Aorta (tissue), 5 donors: Measurements from ENCODE around the gene CCL20. TPM values are rescaled to one million over a fixed set of nuclear protein-coding genes. Genes with fewer than 3 reads are reported as not detected.

ENCODE experiments used
- ATAC-seq: fragments of 200-7000 bp; cut with Tn5 transposase; one replicate; pipeline ENCODE4 v1.9.1; 2022; ENCODE audit warnings: moderate library complexity; ENCODE audit not compliant: low FRiP score
- DNase-seq, 2 donors: peaks; one replicate each; pipeline ENCODE4 v3.0.0-alpha.2; 2020
- H3K27ac ChIP-seq, 2 donors: one replicate each; pipeline ENCODE4 v1.5.1; 2013; ENCODE audit warnings: low read length in 2 of 2, mild to moderate bottlenecking in 2 of 2, moderate library complexity in 2 of 2, control low read depth in 1 of 2, inconsistent platforms in 1 of 2, low read depth in 1 of 2
- H3K27me3 ChIP-seq, 2 donors: one replicate each; pipeline ENCODE4 v1.6.1; 2013; ENCODE audit warnings: control low read depth in 1 of 2, low read length in 1 of 2, mild to moderate bottlenecking in 1 of 2, moderate library complexity in 1 of 2; ENCODE audit not compliant: insufficient read depth in 2 of 2, control insufficient read depth in 1 of 2
- H3K36me3 ChIP-seq, 2 donors: one replicate each; pipeline ENCODE4 v1.6.1; 2013; ENCODE audit warnings: control low read depth in 1 of 2, low read length in 1 of 2, mild to moderate bottlenecking in 1 of 2; ENCODE audit not compliant: insufficient read depth in 2 of 2, control insufficient read depth in 1 of 2
- H3K4me1 ChIP-seq, 2 donors: one replicate each; pipeline ENCODE4 v1.6.1; 2013; ENCODE audit warnings: low read length in 2 of 2, control low read depth in 1 of 2, mild to moderate bottlenecking in 1 of 2, moderate library complexity in 1 of 2; ENCODE audit not compliant: insufficient read depth in 2 of 2, control insufficient read depth in 1 of 2
- H3K4me3 ChIP-seq, 2 donors: one replicate each; pipeline ENCODE4 v1.5.1; 2013; ENCODE audit warnings: low read length in 2 of 2, control low read depth in 1 of 2, mild to moderate bottlenecking in 1 of 2
- H3K9me3 ChIP-seq: one replicate; pipeline ENCODE4 v1.6.1; 2013; ENCODE audit warnings: mild to moderate bottlenecking, low read length; ENCODE audit not compliant: control insufficient read depth
- WGBS, 2 donors: extraction: QIAGEN DNeasy Blood & Tissue Kit; methylation state at CpG; one replicate each; pipeline ENCODE4 v1.1.7; 2013; 5-methylcytosine and 5-hydroxymethylcytosine counted together
- intact Hi-C, 2 donors: fragments of 100-400 bp; cut with DNase I; formaldehyde crosslinking; loops; one replicate each; pipeline versions ENCODE4 v1.14.2 to v1.15.0; 2022
- long read RNA-seq, 2 donors: library from polyadenylated mRNA; unstranded; transcript quantifications; one replicate each; pipeline ENCODE4 v2.0.0, GENCODE V29; 2020 to 2021
- polyA plus RNA-seq, 2 donors: library from polyadenylated mRNA; stranded (reverse); fragments of 200-250 nt; gene quantifications; one replicate each; pipeline ENCODE4 v1.2.3, GENCODE V29; 2013
- total RNA-seq, 2 donors: library from RNA; stranded (reverse); fragmentation: NEBNext Ultra II Directional; extraction: Animal tissue kit (Norgen Biotek cat#: 25700); gene quantifications; one replicate each; pipeline ENCODE4 v1.2.1, GENCODE V29; 2021
- donor health status: healthy with polysubstance abuse.
- donor health status: Bipolar disorder and iron deficiency.
- donor health status: DM: no; HTN: no; CAD: no.
- donor health status: DM: no; HTN: no; CAD: no.
- donor health status: DM: yes; HTN: yes; CAD: no.

CCL20 gene, protein sequence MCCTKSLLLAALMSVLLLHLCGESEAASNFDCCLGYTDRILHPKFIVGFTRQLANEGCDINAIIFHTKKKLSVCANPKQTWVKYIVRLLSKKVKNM
- total RNA-seq, result under 1 TPM in 1 of 2 donors, not detected in 1; 0.45 TPM
- 1 to 10 TPM in 1 of 2 donors, under 1 TPM in 1; 0.23 to 5.5 TPM for polyA plus RNA-seq
- long read RNA-seq, donor 1, result 0 reads
- long read RNA-seq, donor 2, result 0 reads

DNA sequence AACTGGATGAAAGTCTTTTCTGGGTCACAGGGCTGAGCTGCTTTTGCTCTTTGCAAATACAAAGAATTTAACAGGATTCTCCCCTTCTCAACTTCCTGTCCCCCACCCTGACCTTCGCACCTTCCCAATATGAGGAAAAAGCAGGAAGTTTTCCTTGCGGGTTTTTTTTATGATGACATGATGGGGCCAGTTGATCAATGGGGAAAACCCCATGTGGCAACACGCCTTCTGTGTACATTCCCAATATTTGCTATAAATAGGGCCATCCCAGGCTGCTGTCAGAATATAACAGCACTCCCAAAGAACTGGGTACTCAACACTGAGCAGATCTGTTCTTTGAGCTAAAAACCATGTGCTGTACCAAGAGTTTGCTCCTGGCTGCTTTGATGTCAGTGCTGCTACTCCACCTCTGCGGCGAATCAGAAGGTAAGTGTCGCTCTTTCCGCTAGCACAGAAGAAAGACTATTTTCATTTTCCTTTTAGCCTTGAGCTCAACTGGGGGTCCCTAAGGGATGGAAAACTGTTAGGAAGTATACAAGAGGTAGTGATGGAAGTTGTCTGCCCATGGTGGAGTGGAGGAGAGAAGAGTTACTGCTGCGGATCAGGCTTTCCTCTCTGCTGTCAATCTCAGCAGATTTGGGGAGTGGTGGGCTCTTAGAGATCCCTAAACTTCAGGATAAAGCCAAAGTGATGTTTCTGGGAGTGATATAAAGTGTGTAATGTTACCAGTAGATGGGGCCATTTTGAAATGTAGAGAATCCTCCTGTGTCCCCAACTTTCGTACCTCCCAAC is at the start of gene CCL20:
TSS of gene CCL20 (plus strand) at position 281 of the 792 bp plus-strand sequence. CDS start at position 351, 70 bp downstream.
- 86 to 87% methylated on average over 9 of the region's 9 CpGs for WGBS, 2 donors
- no peak within 1 kb of the TSS for H3K4me3 ChIP-seq
- intact Hi-C loops, result loop anchor here in 1 of 2 donors (10.0 kb wide), 1 partner anchor 841 kb away; no protein-coding TSS in a partner anchor

DNA sequence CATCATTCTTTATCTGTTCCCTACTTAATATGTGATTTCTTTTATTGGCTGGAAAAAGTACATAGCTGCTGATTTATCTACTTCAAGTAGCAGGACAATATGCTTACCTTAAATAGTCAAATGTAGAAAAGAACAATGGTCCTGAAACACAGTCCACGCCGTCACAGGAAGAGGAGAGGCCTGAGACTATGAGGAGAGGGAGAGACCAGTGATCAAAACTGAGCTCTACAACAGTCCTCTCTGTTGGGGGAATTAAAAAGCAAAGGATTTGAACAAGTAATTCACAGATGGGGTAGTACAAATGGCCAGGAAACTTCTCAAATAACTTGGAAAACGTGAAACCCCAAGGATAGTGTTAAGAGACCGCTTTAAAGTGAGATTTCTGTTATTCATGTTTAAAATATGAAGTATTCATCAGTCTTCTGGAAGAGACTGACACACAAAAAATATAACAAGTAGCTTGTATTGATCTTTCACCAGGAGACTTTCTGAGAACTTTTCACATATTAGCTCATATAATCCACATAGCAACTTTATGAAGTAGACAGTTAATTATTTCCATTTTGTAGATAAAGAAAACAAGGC is 47.8 kb upstream of the CCL20 start:
- no peaks in the 10 kb centered on the region for H3K9me3 ChIP-seq
- H3K4me1 ChIP-seq, result no peaks in the 10 kb centered on the region
- no peaks in the 10 kb centered on the region for H3K36me3 ChIP-seq
- no peak for DNase-seq
- no peaks in the 10 kb centered on the region for H3K27me3 ChIP-seq
- no peak overlapping the region for H3K4me3 ChIP-seq
- H3K27ac ChIP-seq, result no peak overlapping the region
- intact Hi-C loops, result loop anchor here (1.0 to 10.0 kb wide), 4 partner anchors 108 to 359 kb away; partner anchors contain the start of gene AGFG1 (in 1 of the 2)
- ATAC-seq, result no peak
- 39 to 40% methylated on average over 4 of the region's 4 CpGs for WGBS, 2 donors

More for the DNA sequence above, at the start of gene CCL20:
- no peaks in the 10 kb centered on the region for H3K9me3 ChIP-seq
- DNase-seq, result no peak
- H3K27me3 ChIP-seq, result no peaks in the 10 kb centered on the region
- H3K36me3 ChIP-seq, result no peaks in the 10 kb centered on the region
- no peak for ATAC-seq
- H3K27ac ChIP-seq, result no peak within 1 kb of the TSS
- H3K4me1 ChIP-seq, result peaks cover 0 to 3% of the 10 kb centered on the region in 2 donors

DNA sequence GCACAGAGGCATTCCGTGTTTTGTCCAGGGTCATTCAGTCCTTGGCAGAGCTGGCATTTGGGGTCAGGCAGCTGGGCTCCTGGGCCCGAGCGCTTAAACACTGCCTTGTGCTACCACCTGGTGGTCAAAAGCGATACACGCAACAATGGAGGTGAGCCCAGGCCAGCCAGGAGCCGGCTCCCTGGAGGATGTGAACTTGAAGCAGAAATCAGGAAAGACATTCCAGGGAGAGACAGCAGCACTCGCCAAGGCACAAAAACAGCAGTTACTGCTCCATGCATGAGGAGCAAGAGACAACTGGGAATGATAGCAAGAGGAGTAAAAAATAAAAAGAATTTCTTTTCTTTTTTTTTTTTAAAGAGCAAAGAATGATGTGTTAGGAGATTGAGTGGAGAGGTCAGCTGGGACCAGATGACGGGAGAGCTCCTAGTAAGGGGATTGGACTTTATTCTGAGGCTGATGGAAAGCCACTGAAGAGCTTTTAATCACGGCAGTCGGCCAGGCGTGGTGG is 47.2 kb upstream of the CCL20 start:
- ATAC-seq, result peak; percentile 94
- WGBS, 2 donors, result 20 to 22% methylated on average over 11 of the region's 11 CpGs
- no peaks in the 10 kb centered on the region for H3K36me3 ChIP-seq
- H3K27me3 ChIP-seq, result no peaks in the 10 kb centered on the region
- H3K4me1 ChIP-seq, result no peaks in the 10 kb centered on the region
- H3K4me3 ChIP-seq, result no peak overlapping the region
- DNase-seq, result peak; percentile 82 to 91
- no peak overlapping the region for H3K27ac ChIP-seq
- H3K9me3 ChIP-seq, result no peaks in the 10 kb centered on the region
- intact Hi-C loops, result loop anchor here (1.0 to 10.0 kb wide), 4 partner anchors 108 to 359 kb away; partner anchors contain the start of gene AGFG1 (in 1 of the 2)

DNA sequence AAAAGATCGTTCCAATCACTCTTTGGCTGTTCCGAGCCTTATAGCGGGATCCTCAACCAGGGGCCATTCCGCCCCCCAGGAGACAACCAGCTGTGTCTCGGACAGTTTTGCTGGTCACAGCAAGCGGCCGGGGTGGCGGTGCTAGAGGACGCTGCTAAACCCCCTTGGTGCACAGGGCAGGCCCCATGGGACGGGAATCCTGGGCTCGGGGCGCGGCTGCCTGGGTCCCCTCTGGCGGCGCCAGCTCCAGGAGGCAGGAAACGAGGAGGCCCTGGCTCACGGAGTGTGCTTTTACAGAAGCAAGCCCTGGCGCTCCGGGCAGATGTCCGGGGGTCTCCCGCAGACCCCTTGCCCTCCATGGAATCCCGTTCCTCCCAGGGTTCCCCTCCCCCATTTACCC is 45.8 kb upstream of the CCL20 start:
- H3K4me1 ChIP-seq, result no peaks in the 10 kb centered on the region
- WGBS, 2 donors, result 91 to 94% methylated on average over 20 to 22 of the region's 22 CpGs
- no peak overlapping the region for H3K4me3 ChIP-seq
- ATAC-seq (peak; percentile 31), DNase-seq (no peak)
- H3K27ac ChIP-seq, result no peak overlapping the region
- H3K27me3 ChIP-seq, result no peaks in the 10 kb centered on the region
- no peaks in the 10 kb centered on the region for H3K9me3 ChIP-seq
- no peaks in the 10 kb centered on the region for H3K36me3 ChIP-seq
- intact Hi-C loops, result loop anchor here in 1 of 2 donors (5.0 to 10.0 kb wide), 3 partner anchors 111 to 361 kb away; partner anchors contain the start of gene AGFG1

DNA sequence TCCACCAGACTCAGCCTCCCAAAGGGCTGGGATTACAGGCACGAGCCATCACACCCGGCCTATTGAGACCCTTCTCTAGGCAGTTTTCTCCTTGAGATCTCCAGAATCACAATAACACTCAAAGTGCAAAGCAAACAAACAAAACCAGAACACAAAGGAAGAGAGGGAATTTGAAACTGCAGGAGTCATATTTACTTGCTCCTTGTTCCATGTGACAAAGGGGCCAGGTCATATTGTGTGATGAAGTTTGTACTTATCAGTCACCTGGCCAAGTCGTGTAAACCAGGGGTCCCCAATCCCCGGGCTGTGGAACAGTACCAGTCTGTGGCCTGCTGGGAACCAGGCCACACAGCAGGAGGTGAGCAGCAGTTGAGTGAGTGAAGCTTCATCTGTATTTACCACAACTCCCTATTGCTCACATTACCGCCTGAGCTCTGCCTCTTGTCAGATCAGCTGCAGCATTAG is 41.4 kb upstream of the CCL20 start:
- Histone ChIP-seq H3K9me3 (no peaks in the 10 kb centered on the region), H3K36me3 (no peaks in the 10 kb centered on the region), H3K4me1 (no peaks in the 10 kb centered on the region), H3K27ac (no peak overlapping the region), H3K27me3 (no peaks in the 10 kb centered on the region), H3K4me3 (no peak overlapping the region)
- WGBS, 2 donors, result 83 to 92% methylated on average over 5 of the region's 5 CpGs
- intact Hi-C loops, result no loop called here
- DNase-seq, result no peak
- no peak for ATAC-seq

DNA sequence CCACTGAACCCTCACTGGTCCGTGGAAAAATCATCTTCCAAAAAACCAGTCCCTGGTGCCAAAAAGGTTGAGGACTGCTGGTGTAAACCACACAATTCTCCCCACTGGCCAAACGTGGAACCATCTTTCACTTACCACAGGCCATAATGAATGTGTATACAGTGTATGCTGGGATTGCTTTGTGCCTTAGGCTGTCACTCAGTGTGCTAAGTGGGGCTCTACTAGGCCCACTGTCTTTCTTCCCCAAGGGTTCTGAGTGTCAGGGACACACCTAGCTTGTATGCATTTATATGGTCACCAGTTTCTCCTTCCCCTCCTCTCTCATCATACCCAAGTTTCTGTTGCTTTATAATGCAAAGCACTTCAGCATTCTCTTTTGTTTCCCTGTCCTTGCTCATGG is 40.7 kb upstream of the CCL20 start:
- 59 to 60% methylated on average over 2 of the region's 2 CpGs for WGBS, 2 donors
- H3K9me3 ChIP-seq, result no peaks in the 10 kb centered on the region
- no peaks in the 10 kb centered on the region for H3K4me1 ChIP-seq
- no peaks in the 10 kb centered on the region for H3K27me3 ChIP-seq
- no peak overlapping the region for H3K4me3 ChIP-seq
- DNase-seq, result no peak
- H3K27ac ChIP-seq, result no peak overlapping the region
- ATAC-seq, result no peak
- intact Hi-C loops, result no loop called here
- no peaks in the 10 kb centered on the region for H3K36me3 ChIP-seq

DNA sequence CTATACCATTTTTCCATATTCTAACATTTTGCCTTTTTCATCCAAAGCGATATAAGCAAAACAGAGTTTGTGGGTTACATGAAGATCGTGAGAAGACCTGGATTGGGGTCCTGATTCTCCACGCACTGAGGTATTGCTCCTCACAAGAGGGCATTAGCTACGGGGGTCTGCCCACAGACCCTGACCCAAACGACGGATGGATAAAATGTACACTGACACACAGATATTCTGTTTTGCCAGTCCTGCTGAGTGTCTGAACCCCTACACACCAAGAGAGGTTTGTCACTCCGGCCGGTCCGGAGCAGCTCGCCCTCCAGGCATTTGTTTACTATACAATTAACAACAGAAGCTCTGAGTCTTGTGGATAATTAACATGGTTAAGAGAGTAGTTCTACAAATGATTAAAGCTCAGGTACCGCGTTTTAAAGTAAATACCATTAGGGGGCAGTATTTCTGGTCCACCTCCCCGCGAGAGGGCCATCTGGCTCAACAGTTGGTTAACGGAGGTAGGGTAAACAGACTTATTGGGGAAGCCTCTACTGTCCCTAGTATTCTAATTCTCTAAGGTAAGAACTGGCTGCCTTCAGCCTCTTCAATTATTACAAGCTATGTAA is 39.5 kb upstream of the CCL20 start:
- intact Hi-C loops, result no loop called here
- no peak overlapping the region for H3K27ac ChIP-seq
- no peaks in the 10 kb centered on the region for H3K4me1 ChIP-seq
- H3K36me3 ChIP-seq, result no peaks in the 10 kb centered on the region
- H3K4me3 ChIP-seq, result no peak overlapping the region
- ATAC-seq (no peak), DNase-seq (no peak)
- WGBS, 2 donors, result 54 to 58% methylated on average over 15 of the region's 15 CpGs
- H3K27me3 ChIP-seq, result no peaks in the 10 kb centered on the region
- no peaks in the 10 kb centered on the region for H3K9me3 ChIP-seq
